ENCODE measurements around the gene UNC93A.
"Not testable (repeated sequence)": the region's sequence is repeated elsewhere in the genome, so short reads cannot be mapped to it uniquely, and the experiment has no call there.

UNC93A gene

DNA sequence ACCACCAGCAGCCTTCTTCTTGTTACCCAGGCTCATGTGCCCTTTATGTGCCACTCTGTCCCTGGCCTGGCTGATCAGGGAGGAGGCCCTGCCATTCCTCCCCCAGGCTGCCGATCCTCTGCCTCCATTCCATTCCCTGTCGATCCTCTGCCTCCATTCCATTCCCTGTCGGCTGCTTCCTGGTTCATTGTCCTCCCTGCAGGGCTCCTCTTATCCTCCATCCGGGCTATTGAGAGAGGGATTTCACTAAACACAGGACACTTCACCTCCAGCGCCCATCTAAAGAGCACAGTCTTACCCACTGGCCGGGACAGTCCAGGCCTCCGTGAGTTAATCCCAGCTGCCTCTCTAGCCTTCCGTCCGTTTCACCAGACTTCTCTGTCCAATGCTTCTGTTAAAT lies 26.1 kb downstream of the UNC93A start:
- no peak for FAIRE-seq

DNA sequence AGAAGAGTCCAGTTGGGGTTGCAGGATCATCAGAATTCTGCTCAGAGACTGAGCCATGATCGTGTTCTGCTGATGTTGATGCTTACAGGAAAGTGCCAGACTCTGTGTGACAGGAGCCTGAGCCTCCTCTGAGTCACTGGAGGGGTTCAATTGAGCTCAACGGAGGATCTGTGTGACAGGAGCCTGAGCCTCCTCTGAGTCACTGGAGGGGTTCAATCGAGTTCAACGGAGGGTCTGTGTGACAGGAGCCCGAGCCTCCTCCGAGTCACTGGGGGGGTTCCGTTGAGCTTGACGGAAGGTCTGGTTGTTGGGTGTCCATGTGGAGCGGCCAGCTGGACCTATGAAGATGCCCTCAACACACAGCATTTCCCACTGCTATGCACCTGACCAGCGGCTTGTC lies 27.2 kb downstream of the UNC93A start:
- not testable (repeated sequence) for FAIRE-seq

DNA sequence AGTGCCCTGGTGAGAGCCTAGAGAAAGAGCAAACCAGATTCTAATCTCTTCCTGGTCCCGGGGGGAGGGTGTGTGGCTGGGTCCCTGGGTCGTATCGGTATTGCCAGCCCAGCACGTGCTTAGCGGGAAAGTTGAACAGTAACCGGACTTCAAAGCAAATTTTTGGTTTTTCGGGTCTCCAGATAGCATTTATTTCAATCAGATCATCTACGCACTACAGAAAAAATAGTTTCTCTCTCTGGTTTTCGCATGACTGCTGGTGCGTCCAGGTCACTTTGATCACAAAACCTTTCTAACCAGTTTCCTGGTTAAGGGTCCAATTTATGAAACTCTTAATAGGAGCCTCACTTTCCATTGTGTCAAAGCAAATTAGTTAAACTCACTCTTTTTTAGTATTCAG lies 27.7 kb downstream of the UNC93A start:
- not testable (repeated sequence) for FAIRE-seq

DNA sequence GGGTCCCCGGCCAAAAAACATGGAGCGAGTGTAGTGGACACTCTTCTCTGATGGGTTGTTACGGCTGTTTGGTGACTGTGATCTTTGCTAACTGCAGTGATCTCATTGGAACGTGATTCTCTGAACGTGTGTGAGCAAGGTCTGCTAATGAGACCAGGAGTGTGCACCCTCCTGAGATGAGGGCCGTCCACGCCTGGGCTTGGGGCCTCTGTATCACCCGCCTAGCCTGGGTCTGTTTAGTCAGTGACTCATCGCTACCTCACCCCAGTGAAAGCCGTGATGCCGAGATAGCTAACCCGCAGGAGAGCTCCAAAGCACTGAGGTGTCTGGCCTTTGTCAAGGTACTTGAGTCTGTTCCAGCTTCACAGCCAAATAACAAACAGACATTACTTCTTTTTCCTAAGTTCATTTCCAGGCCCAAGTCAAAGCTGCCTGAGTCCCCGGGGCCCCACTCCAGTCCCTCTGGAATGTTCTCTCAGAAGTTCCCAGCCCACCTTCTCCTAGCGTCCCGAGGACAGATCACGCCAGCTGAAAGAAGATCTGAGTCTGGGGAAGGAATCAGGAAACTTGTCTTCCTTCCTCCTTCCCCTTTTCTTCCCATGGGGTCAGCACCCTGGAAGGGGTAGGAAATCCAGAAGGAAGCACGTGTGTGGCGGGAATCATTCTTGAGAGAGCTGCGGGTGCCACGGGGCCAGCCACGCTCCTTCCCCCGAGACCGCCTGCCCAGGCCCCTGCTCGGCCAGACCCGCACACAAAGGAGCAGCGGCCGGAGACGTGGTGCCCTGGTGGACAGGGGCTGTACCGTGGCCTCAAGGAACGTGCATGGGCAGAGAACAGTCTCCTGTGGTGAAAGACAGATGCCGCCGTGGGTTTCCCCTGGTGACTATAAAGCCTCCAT lies 29.0 kb downstream of the UNC93A start:
- FAIRE-seq, result not testable (repeated sequence)

DNA sequence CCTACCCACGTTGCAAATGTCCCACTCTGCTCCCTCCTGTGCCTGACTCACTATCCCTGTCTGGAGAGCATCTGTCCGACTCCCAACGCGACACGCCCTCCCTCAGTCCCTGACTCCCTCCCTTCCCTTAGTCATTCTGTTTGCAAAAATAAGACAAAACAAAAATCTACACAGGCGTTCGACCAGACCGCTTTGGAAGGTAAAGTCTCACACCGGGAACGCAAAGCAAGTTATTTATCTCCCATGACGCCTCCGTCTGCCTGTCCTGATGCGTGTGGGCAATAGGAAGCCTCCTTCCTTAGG lies 29.6 kb downstream of the UNC93A start:
- FAIRE-seq, result not testable (repeated sequence)

DNA sequence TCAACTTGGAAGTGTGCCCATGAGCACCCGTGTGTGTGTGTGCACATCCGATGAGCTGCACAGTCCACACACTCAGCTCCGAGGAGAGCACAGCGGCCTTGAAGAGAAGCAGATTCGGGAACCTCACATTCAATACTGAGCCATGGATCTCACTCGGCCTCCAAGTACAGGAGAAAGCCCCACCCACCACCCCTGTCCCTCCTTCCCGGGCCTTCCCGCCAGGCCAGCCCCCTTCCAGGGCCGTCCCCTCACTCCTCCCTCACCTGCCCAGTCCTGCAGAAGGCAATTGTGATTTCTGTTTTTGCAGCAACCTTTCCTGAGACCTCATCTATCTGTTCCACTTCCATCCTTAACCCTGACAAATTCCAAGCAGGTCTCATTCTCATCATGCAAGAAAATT lies 30.1 kb downstream of the UNC93A start:
- not testable (repeated sequence) for FAIRE-seq

DNA sequence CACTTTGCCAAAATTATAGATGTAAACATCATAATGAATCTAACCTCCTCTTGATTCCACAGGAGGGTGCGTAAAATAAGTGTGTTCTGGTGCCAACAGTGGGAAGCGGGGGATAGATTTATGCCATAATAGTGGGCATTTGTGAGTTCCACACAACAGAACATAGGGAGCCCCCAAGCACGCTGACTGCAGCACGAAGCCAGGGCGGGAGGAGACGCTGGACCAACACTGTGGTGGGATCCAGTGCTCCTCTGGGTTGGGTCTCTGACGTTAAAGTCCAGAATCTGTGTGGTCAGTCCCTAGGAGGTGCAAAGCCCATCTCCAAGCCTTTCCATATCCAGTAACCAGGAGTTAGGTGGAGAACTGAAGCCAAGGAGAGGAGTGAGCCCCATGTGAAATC lies 32.0 kb downstream of the UNC93A start:
- FAIRE-seq, result no peak

DNA sequence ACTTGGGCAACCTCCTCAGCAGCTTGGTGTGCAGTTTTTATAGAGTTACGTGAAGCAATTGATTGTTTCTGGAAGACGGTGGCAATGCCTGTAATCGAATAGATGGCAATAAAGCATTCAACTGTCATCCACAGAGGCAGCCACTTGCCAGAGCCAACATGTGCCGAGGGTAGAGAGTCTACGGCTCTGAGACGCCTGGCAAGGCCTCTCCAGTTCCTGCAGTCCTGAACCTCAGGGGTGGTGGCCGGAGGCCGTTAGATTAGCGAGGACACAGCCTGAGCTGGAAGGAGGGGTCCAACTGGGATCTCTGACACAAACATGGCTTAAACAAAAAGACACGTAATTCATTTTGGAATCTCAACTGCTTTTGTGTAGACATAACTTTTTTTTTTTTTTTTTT lies 33.0 kb downstream of the UNC93A start:
- no peak for FAIRE-seq

DNA sequence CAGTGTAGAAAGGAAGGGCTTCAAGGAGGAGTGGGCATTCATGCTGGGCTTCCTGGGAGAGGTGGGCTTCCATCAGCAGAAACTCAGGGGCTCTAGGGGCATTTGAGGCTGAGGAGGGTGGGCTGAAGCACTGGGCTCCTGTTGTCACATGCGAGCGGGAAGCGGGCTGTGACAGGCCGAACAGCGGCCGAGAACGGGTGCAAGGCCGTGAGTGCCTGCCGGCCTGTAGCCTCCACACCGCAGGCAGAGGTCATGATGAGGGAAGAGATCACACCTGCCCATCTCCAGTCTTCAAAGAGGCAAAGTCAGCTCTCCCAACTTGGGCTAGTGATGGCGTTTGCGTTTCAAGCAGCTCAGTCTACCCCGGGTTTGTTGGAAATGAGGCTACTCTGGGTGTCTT lies 34.7 kb downstream of the UNC93A start:
- no peak for FAIRE-seq

DNA sequence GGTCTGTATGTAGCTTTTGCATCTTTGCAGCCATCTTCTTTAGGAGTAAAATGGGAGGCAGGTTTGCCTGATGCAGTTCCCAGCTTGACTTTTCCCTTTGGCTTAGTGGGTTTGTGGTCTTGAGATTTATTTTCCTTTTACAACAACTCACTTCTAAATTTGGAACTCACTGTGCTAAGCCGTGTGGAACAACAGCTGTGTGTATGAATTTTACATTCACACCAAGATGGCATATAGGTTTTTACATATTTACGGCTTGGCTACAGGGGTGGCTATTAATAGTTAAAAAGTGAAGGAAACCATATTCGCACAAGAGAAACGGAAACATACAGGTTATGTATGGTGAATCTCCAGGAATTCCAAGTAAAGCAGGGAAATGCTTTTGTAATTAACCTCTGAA lies 36.3 kb downstream of the UNC93A start:
- no peak for FAIRE-seq

DNA sequence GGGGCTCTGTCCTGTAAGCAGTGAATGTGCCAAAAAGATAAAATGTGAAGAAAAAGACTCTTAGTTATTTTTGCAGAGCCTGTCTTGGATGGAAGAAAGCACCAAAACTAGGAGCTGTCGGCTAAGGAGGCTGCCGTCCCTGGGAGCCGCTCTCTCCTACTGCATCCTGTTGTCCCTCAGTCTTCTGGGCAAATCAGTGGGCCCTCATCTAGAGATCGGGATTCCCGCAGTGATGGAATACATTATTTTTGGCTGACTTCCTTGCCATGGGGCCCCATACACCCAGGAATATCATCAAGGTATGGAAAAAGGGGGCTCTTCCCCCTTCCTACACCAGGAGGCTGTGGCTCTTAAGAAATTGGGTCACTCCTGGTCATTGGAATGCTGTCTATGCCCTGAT lies 37.0 kb downstream of the UNC93A start:
- no peak for FAIRE-seq

DNA sequence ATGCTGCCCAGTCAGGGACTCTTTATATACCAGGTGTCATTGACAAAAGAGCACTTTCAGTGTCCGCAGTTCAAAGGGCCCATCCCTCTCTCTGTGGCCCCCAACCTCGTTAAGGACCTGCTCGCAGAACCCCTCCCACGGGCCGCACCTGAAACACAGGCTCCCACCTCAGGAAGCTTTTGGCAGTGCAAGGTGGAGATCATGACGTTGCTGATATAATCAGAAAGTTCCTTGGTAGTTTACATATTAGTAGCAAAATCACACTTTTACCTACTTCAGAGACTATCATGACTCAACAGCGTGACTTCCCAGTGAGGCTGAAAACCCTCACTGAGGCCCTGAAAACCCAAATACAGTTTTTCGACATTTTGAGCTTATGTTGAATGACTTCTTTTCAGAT lies 37.9 kb downstream of the UNC93A start:
- FAIRE-seq, result no peak

DNA sequence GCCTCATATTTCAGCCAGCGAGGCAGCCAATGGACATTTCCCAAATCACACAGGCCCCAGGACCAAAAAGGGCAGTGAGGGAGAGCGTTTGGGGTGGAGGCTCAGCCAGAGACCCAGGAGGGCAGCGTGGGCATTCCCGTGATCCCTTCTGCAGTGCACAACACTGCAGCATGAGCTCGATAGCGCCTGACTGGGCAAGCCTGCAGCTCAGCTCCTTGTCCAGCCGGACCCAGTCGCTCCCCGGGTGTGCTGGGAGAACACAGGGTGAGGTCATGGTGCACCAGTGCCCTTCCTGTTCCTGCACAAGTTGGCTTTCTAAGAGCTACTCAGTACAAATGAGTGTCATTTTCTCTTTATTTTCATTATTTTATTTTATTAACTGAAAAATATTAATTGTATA lies 39.6 kb downstream of the UNC93A start:
- FAIRE-seq, result no peak

DNA sequence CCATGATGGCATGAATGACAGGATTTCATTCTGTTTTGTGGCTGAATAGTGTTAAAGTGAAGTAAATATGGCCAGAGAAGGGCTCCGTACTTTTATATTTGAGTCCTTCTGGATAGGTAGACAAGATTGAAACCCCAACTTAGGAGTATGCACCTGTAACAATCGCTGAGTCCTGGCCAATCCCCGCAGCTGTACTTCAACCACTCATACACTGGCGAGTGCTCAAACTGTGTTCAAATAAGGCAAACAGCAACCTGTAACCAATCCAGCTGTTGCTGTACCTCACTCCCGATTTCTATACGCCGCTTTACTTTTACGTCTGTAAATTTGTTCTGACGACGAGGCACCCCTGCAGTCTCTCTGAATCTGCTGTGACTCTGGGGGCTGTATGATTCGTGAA lies 40.5 kb downstream of the UNC93A start:
- FAIRE-seq, result no peak

DNA sequence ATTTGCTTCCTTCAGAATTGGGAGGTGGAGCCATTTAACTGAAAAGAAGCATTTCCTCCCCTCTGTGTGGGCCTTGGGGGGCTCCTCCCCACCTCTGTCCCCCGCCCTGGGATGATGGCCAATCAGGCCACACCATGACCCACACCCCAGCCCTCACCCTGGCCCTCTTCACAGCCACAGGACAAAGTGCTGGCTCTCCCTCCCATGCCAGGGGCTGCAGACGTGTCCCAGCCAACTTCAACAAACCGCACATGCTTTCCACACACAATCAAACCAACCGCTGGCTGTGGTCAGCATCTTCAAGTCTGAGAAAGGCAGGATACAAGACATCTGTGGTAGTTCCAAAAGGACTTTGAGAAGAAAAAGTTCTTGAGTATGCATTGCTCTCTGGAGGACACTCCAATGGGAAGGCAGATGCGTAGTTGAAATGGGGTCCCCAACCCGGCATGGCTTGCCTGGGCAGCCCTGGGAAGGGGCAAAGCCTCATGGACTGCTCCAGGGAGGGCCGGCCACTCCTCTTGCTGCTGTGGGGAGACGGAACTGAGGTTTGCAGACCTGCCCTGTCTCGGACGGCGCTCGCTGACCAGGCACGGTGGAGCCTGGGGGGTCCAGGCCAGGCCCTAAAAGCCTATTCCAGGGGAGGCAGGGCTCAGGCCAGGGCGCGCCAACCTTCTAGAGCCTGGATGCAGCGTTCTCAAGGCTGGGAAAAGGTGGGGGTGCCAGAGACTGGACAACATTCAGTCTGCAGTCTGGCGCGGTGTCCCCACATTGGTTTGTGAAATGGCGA lies 45.9 kb downstream of the UNC93A start:
- FAIRE-seq, result no peak

DNA sequence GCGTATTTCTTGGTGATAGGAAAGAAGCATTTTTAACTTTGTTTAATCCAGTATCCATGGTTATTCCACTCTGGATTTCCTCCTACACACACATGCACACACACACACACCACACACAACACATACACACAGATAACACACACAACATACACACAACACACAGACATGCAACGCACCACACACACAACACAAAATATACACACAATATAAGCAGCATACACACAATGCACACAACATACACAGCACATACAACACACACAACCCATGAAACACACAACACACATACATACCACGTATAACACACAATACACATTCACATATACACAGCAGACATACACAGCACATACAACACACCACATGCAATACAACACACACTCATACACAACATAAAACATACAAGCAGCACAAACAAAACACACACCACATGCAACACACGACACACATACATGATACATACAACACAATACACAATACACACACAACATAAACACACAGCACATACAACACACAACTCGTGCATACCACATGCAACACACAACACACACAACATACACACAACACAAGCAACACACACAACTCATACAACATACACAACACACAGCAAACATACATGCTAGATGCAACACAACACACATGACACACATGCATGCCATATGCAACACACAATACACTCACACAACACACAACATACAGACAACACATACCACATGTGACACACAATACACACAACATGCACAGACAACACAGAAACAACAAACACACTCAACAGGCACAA lies 46.7 kb downstream of the UNC93A start:
- FAIRE-seq, result no peak

DNA sequence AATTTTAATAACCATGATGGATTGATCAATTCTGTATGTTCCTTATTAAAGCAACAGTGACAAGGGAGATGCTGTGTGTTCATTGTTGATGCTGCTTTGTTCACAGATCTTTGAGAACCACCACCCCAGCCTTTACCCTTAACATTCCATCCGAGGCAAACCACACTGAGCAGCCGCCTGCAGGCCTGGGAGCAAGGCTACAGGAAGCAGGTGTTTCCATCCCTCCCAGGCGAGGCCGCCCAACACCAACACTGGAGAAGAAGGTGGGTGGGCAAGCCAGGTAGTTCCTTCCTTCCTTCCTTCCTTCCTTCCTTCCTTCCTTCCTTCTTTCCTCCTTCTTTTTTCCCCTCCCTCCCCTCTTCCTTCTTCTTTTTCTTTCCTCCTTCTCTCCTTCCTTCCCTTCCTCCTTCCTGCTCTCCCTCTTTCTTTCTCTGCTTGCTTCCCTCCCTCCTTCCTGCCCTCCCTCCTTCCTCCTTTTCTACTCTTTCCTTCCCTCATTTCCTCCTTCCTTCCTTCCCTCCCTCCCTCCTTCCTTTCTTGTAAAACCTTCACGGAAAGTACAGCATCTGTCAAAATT lies 47.5 kb downstream of the UNC93A start:
- no peak for FAIRE-seq

DNA sequence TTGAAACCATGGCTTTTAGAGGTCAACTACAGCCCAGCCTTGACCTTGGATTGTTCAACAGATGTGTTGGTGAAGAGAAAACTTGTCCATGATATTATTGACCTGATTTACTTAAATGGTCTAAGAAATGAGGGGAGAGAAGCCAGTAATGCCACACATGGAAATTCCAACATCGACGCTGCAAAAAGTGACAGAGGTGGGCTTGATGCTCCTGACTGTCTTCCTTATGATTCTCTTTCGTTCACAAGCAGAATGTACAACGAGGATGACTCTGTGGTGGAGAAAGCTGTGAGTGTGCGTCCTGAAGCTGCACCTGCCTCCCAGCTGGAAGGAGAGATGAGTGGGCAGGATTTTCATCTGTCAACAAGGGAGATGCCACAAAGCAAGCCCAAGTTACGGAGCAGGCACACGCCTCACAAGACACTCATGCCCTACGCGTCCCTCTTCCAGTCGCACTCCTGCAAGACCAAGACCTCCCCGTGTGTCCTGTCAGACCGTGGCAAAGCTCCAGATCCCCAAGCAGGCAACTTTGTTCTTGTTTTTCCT lies 50.0 kb downstream of the UNC93A start:
- no peak for FAIRE-seq

DNA sequence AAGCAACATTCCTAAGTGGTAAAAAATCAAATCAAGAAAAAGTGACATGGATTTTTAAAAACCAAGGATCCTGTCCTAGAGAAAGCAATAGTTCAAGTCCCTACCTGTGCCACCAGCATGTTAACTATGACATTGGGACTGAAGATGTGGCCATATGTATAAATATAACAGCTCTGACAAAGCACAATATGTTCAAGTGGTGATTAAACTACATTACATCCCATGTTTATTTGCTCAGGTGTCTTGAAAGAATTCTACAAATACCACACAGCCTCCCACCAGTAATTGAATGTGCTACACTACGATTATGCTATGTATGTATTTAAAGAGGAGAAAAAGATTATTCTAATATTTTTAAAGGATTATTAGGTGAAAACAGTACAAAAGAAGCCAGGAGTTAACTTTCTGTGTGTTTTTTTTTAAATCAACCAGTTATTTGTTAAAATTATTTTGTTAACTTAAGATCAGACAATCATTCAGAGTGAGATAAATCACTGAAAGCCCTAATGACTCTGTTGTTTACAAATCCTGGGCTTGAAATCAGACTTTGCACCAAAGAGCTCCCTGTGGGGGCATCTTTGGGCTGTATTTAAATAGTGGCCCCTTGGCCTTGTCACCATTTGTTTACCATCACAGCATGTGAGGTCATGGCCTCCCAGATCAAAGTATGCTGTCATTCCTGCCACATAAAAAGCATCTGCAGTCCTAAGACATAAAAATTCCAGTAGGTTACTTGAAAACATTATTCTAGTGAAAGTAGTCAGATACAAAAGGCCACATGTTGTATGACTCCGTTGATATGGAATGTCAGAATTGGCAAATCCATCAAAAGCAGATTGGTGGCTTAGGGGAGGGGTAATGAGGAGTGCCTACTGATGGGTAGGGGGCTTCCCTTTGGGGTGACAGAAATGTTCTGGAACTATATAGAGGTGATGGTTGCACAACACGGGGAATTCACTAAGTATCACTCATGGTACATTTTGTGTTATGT lies 50.8 kb downstream of the UNC93A start:
- no peak for FAIRE-seq

DNA sequence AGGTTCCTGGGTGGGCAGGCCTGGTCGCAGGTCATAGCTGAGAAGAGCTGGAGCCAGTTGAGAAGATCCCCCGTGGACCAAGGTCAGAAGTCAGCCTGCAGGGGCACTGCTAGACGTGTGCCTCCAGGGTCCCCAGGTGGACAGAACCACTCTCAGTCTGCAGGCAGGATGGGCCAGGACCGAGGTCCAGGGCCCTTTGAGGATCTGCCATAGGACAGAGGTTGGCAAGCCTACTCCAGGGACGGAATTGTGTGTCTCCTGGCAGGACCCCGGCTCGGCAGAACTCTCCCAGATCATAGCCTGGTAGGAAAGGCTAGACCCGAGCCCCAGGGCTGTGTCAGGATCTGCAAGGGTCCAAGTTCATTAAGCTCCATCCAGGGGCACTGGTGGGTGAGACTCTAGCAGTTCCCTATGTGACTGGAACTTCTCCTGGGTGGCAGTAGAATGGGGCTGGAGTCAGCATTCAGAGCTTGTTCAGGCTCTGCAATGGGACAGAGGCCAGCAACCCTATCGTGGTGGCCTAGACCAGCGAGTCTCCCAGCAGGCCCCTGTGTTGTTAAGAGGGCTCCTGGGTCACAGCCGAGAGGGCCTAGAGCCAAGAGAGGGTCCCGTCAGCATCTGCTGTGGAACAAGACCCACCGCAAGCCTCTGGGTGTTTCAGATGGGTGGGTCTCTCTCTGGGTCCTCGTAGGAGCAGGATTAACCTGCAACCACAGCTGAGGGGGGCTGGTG lies 51.9 kb downstream of the UNC93A start:
- FAIRE-seq, result no peak

DNA sequence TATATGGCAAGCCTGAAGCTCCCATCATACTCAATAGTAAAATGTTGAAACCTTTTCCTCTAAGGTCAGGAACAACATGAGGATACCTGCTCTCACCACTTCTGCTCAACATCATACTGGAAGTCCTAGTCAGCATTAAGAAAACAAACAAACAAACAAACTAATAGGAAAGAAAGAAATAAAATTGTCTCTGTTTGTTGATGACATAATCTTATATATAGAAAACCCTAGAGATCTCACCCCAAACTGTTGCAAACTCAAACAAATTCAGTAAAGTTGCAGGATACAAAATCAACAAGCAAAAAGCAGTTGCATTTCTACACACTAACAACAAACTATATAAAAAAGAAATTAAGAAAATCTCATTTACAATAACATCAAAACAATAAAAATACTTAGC lies 54.2 kb downstream of the UNC93A start:
- FAIRE-seq, result no peak
